Osteocyte (in vitro differentiated cells): ENCODE data around the gene CCDC188. TPM values are rescaled to one million over a fixed set of nuclear protein-coding genes. Genes with fewer than 3 reads are reported as not detected.

Experiments used
- DNase-seq: peaks from one replicate; pipeline ENCODE4 v3.0.0; 2021; ENCODE audit warnings: mixed read lengths; ENCODE audit not compliant: unreplicated experiment; ENCODE audit errors: extremely low spot score
- H3K27ac Mint-ChIP-seq: one replicate; pipeline ENCODE4 v1.8.0; 2021; ENCODE audit warnings: mild to moderate bottlenecking, mixed read lengths; ENCODE audit not compliant: unreplicated experiment
- H3K27me3 Mint-ChIP-seq: one replicate; pipeline ENCODE4 v1.8.0; 2021; ENCODE audit warnings: mixed read lengths; ENCODE audit not compliant: unreplicated experiment
- H3K36me3 Mint-ChIP-seq: one replicate; pipeline ENCODE4 v1.8.0; 2021; ENCODE audit warnings: mixed read lengths; ENCODE audit not compliant: unreplicated experiment
- H3K4me1 Mint-ChIP-seq: one replicate; pipeline ENCODE4 v1.8.0; 2021; ENCODE audit warnings: mixed read lengths; ENCODE audit not compliant: unreplicated experiment
- H3K4me3 Mint-ChIP-seq: one replicate; pipeline ENCODE4 v1.8.0; 2021; ENCODE audit warnings: mild to moderate bottlenecking, moderate library complexity, mixed read lengths; ENCODE audit not compliant: unreplicated experiment
- H3K9me3 Mint-ChIP-seq: one replicate; pipeline ENCODE4 v1.8.0; 2021; ENCODE audit warnings: mixed read lengths; ENCODE audit not compliant: unreplicated experiment
- CTCF ChIP-seq: fragments of 200-600 bp; sonication (generic); IDR thresholded peaks from 2 replicates; pipeline ENCODE4 v1.5.0; 2021; ENCODE audit warnings: antibody characterized with exemption, mild to moderate bottlenecking, moderate library complexity
- total RNA-seq: library from RNA; stranded (reverse); gene quantifications from 2 replicates; pipeline ENCODE4 v1.2.1, GENCODE V29; 2021

The CCDC188 gene
- total RNA-seq, 1 donor from 2014 or later, result 0.56 TPM

- H3K9me3 Mint-ChIP-seq, result no peaks in the 10 kb centered on the region
- H3K4me1 Mint-ChIP-seq, result peaks cover 20% of the 10 kb centered on the region
- DNase-seq, result peak; percentile 91
- peaks cover 9% of the 10 kb centered on the region for H3K36me3 Mint-ChIP-seq
- peak overlapping the region; percentile 55 for H3K4me3 Mint-ChIP-seq
- H3K27ac Mint-ChIP-seq, result no peak overlapping the region
- no peak for TF ChIP-seq CTCF
- no peaks in the 10 kb centered on the region for H3K27me3 Mint-ChIP-seq
These were observed 19.9 kb downstream of the CCDC188 start for GRCh38 chr22:20130731-20131596.

GRCh38 chr22:20130319-20130718 is 20.5 kb downstream of the CCDC188 start:
- Mint-ChIP-seq H3K27ac (no peak overlapping the region), H3K4me1 (peaks cover 20% of the 10 kb centered on the region), H3K4me3 (no peak overlapping the region), H3K36me3 (peaks cover 15% of the 10 kb centered on the region), H3K9me3 (no peaks in the 10 kb centered on the region), H3K27me3 (no peaks in the 10 kb centered on the region)
- DNase-seq, result no peak
- TF ChIP-seq CTCF, result no peak

GRCh38 chr22:20129747-20130014 is 21.2 kb downstream of the CCDC188 start:
- H3K9me3 Mint-ChIP-seq, result no peaks in the 10 kb centered on the region
- no peak for DNase-seq
- H3K27ac Mint-ChIP-seq, result no peak overlapping the region
- H3K4me1 Mint-ChIP-seq, result peaks cover 20% of the 10 kb centered on the region
- no peaks in the 10 kb centered on the region for H3K27me3 Mint-ChIP-seq
- H3K36me3 Mint-ChIP-seq, result peaks cover 19% of the 10 kb centered on the region
- no peak for TF ChIP-seq CTCF
- H3K4me3 Mint-ChIP-seq, result no peak overlapping the region

- H3K27ac Mint-ChIP-seq, result no peak overlapping the region
- peaks cover 14% of the 10 kb centered on the region for H3K4me1 Mint-ChIP-seq
- H3K27me3 Mint-ChIP-seq, result no peaks in the 10 kb centered on the region
- no peaks in the 10 kb centered on the region for H3K9me3 Mint-ChIP-seq
- TF ChIP-seq CTCF, result peak; percentile 36
- H3K4me3 Mint-ChIP-seq, result no peak overlapping the region
- peaks cover 20% of the 10 kb centered on the region for H3K36me3 Mint-ChIP-seq
- DNase-seq, result no peak
These were observed 21.7 kb downstream of the CCDC188 start for GRCh38 chr22:20128902-20129746.

GRCh38 chr22:20128619-20128901 is 22.3 kb downstream of the CCDC188 start:
- peaks cover 10% of the 10 kb centered on the region for H3K4me1 Mint-ChIP-seq
- no peak overlapping the region for H3K27ac Mint-ChIP-seq
- no peak for TF ChIP-seq CTCF
- no peak overlapping the region for H3K4me3 Mint-ChIP-seq
- DNase-seq, result no peak
- no peaks in the 10 kb centered on the region for H3K27me3 Mint-ChIP-seq
- no peaks in the 10 kb centered on the region for H3K9me3 Mint-ChIP-seq
- H3K36me3 Mint-ChIP-seq, result peaks cover 20% of the 10 kb centered on the region
